ENCODE results near the gene VPS8. TPM values are rescaled to one million over a fixed set of nuclear protein-coding genes. Genes with fewer than 3 reads are reported as not detected.

Gene VPS8
- total and polyA plus RNA-seq, 2 of the 13 experiments (the other 11 are each of a cell fraction or from before 2014, with no cell fraction given): 14.2 to 35.1 TPM

DNA sequence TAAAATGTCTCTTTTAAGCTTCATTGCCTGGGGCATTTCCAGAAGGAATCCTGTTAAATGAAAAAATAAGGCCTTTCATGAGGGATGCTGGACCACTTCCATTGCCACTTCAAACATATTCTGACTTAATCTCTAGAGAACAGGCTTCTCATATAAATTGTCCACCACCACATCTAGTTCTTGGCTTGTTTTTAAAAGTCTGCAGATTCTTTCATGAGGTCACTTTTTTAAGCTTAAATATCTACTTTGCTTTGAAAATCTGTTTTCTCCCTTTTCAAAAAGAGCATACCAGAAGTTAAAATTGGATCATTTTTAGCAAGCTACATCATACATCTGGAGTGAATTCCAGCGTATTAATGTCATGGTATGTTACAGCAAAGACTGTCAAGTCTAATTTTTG is 209.3 kb downstream of the VPS8 start (continued):
- TF ChIP-seq XRCC5 (optimal IDR thresholded peaks at IDR 0.05; ENCODE audit: low read length) (no peak), ZNF44 (CRISPR knock-in tag; IDR thresholded peaks at IDR 0.05) (no peak), ATF7 (IDR thresholded peaks at IDR 0.05) (no peak), ATF7 (CRISPR knock-in tag; IDR thresholded peaks at IDR 0.05) (no peak)

DNA sequence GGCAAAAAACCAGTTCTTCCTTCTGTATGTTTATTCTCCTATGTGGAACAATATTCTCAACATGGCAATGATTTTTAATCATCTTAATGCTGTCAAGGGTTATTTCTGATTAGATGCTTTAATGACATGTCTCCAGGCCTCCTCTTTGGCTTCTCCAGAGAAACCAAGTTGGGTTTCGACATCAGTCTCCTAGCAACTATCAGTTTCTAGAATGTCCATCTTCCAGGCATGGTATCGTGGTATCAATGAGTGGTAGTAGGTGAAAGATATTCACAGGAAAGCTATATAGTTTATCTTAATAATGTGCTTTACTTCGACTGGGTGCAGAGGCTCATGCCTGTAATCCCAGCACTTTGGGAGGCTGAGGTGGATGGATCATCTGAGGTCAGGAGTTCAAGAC is 212.4 kb downstream of the VPS8 start:
- Histone ChIP-seq H3K27me3 (ENCODE audit: control insufficient read depth in 1 of 2, insufficient read depth in 2 of 2, low read length in 2 of 2) (no peaks in the 10 kb centered on the region), H3K4me1 (ENCODE audit: insufficient read depth, low read length) (no peaks in the 10 kb centered on the region), H4K20me1 (ENCODE audit: insufficient read depth, low read length) (no peaks in the 10 kb centered on the region), H3K4me3 (replicated peaks in 1 of 3; ENCODE audit: insufficient read depth in 1 of 3, low read depth in 2 of 3, low read length in 3 of 3) (no peak overlapping the region), H3K27ac (ENCODE audit: extremely low read length, insufficient read depth, low read length) (no peak overlapping the region), H3K9me3 (ENCODE audit: low read length) (peaks cover 5% of the 10 kb centered on the region; the same call in 1 of the 2 replicates), H3K9ac (ENCODE audit: insufficient read depth, low read depth, low read length) (no peak overlapping the region), H2AFZ (ENCODE audit: low read length) (no peak overlapping the region), H3K36me3 (replicated peaks in 1 of 2; ENCODE audit: control insufficient read depth in 1 of 2, insufficient read depth in 2 of 2, low read length in 2 of 2) (0 out of 5 replicates have a peak, but pooled peaks cover 0 to 3% of the 10 kb centered on the region in 2 experiments), H3K79me2 (ENCODE audit: insufficient read depth, low read length) (no peaks in the 10 kb centered on the region), H3K4me2 (ENCODE audit: low read depth, low read length) (no peak overlapping the region)
- TF ChIP-seq, protein P1, sequence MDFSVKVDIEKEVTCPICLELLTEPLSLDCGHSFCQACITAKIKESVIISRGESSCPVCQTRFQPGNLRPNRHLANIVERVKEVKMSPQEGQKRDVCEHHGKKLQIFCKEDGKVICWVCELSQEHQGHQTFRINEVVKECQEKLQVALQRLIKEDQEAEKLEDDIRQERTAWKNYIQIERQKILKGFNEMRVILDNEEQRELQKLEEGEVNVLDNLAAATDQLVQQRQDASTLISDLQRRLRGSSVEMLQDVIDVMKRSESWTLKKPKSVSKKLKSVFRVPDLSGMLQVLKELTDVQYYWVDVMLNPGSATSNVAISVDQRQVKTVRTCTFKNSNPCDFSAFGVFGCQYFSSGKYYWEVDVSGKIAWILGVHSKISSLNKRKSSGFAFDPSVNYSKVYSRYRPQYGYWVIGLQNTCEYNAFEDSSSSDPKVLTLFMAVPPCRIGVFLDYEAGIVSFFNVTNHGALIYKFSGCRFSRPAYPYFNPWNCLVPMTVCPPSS (IDR thresholded peaks at IDR 0.05): no peak
- TF ChIP-seq ELK4 (CRISPR knock-in tag; IDR thresholded peaks at IDR 0.05; ENCODE audit: borderline replicate concordance): no peak
- TF ChIP-seq ZNF468 (CRISPR knock-in tag; IDR thresholded peaks at IDR 0.05): no peak
- no peak for TF ChIP-seq CERS6 (CRISPR knock-in tag; IDR thresholded peaks at IDR 0.05)
- no peak for TF ChIP-seq ZNF180 (CRISPR knock-in tag; IDR thresholded peaks at IDR 0.05; ENCODE audit: borderline replicate concordance, low read depth)
- TF ChIP-seq JARID2 (CRISPR knock-in tag; IDR thresholded peaks at IDR 0.05; ENCODE audit: insufficient replicate concordance): no peak
- TF ChIP-seq FOSL1 (CRISPR knock-in tag; IDR thresholded peaks at IDR 0.05; ENCODE audit: borderline replicate concordance): no peak
- TF ChIP-seq IRX3 (CRISPR knock-in tag; IDR thresholded peaks at IDR 0.05; ENCODE audit: borderline replicate concordance, low read depth): no peak
- no peak for TF ChIP-seq LRRFIP1 (CRISPR knock-in tag; conservative IDR thresholded peaks at IDR 0.05)
- in situ Hi-C loops (cut with HindIII; ENCODE audit: extremely low pct_ligation_motif_present, low pct_unique_long_range_greater_than_20kb) (no loop called here), intact Hi-C loops (cut with micrococcal nuclease; ENCODE audit: unreplicated experiment) (no loop called here)
- no peak for ATAC-seq
- no peak for DNase-seq (ENCODE audit: low spot score)
- WGBS (ENCODE audit: low lambda C conversion rate): 88% methylated on average over 3 of the region's 3 CpGs
- BruUV-seq (replicated peaks): no TSS peak
- no peak for FAIRE-seq
- ChIA-PET CTCF (ENCODE audit: low intra/inter-chr PET ratio, low total read pairs) (no interaction called here), POLR2A (no interaction called here)

Data from HepG2 (cell line).